SK-N-SH (cell line): Measurements from ENCODE around the gene SDCCAG8. TPM values are rescaled to one million over a fixed set of nuclear protein-coding genes. Genes with fewer than 3 reads are reported as not detected.

Experiments
- CTCF ChIA-PET: fragments of 300-600, 350-600 bp; formaldehyde crosslinking; extraction: SDS; loops from one replicate; lab custom pipeline; 2021; lab: Yijun Ruan, JAX
- POLR2A ChIA-PET: fragments of 350-600 bp; sonication (Branson Sonifier 250); formaldehyde crosslinking; extraction: SDS; loops from one replicate; lab custom pipeline; 2020; ENCODE audit warnings: antibody characterized with exemption, inconsistent platforms; lab: Yijun Ruan, JAX
- DNase-seq: peaks from one replicate; pipeline ENCODE4 v3.0.0; 2012
- H2AFZ ChIP-seq: fragments of 200-600 bp; sonication (generic); 2 replicates; pipeline ENCODE4 v1.8.1; 2016; ENCODE audit warnings: antibody characterized with exemption, mild to moderate bottlenecking, low read depth
- H3F3A ChIP-seq: fragments of 200-600 bp; sonication (generic); replicated peaks from 2 replicates; pipeline ENCODE3; 2016; ENCODE audit warnings: antibody characterized with exemption, mild to moderate bottlenecking; ENCODE audit not compliant: insufficient read depth
- H3K27ac ChIP-seq, 2 experiments: fragments of 200-500 bp in 1 of 2; fragments of 200-600 bp in 1 of 2; sonication (Bioruptor generic) in 1 of 2; sonication (generic), shearing (Covaris generic) in 1 of 2; 2 replicates each; pipeline versions ENCODE4 v1.5.1 to v1.6.1; 2014 to 2016; ENCODE audit warnings: low read depth in 2 of 2, inconsistent platforms in 1 of 2, low read length in 1 of 2, mild to moderate bottlenecking in 1 of 2, mixed read lengths in 1 of 2
- H3K27me3 ChIP-seq: fragments of 200-600 bp; sonication (generic), shearing (Covaris generic); 2 replicates; pipeline ENCODE4 v1.6.1; 2016; ENCODE audit warnings: mixed run types; ENCODE audit not compliant: insufficient read depth
- H3K36me3 ChIP-seq, 2 experiments: fragments of 200-500 bp in 1 of 2; fragments of 200-600 bp in 1 of 2; sonication (Bioruptor generic) in 1 of 2; sonication (generic) in 1 of 2; replicated peaks in 1 of 2; 2 replicates each; pipeline versions ENCODE3 to v1.5.1; 2014 to 2016; ENCODE audit warnings: low read length in 1 of 2, mild to moderate bottlenecking in 1 of 2; ENCODE audit not compliant: insufficient read depth in 2 of 2, control insufficient read depth in 1 of 2
- H3K4me1 ChIP-seq, 2 experiments: fragments of 200-500 bp in 1 of 2; fragments of 200-600 bp in 1 of 2; sonication (Bioruptor generic) in 1 of 2; sonication (generic), shearing (Covaris generic) in 1 of 2; 2 replicates each; pipeline versions ENCODE4 v1.5.1 to v1.6.1; 2014 to 2016; ENCODE audit warnings: low read depth in 1 of 2, low read length in 1 of 2, mixed run types in 1 of 2; ENCODE audit not compliant: insufficient read depth in 2 of 2, control insufficient read depth in 1 of 2
- H3K4me2 ChIP-seq: fragments of 200-600 bp; sonication (generic), shearing (Covaris generic); 2 replicates; pipeline ENCODE4 v1.6.1; 2017; ENCODE audit warnings: mixed run types
- H3K4me3 ChIP-seq, 2 experiments: fragments of 200-500 bp in 1 of 2; fragments of 200-600 bp in 1 of 2; sonication (Bioruptor generic) in 1 of 2; sonication (generic), shearing (Covaris generic) in 1 of 2; 2 replicates each; pipeline versions ENCODE4 v1.5.1 to v1.8.1; 2014 to 2016; ENCODE audit warnings: low read depth in 2 of 2, inconsistent platforms in 1 of 2, low read length in 1 of 2, mild to moderate bottlenecking in 1 of 2, mixed read lengths in 1 of 2, moderate library complexity in 1 of 2
- H3K79me2 ChIP-seq: fragments of 200-600 bp; sonication (generic); 2 replicates; pipeline ENCODE4 v1.8.1; 2017; ENCODE audit warnings: mild to moderate bottlenecking; ENCODE audit not compliant: insufficient read depth
- H3K9ac ChIP-seq: fragments of 200-600 bp; sonication (generic); 2 replicates; pipeline ENCODE4 v1.6.1; 2017; ENCODE audit warnings: mixed run types
- H3K9me2 ChIP-seq: fragments of 200-600 bp; sonication (generic); 2 replicates; pipeline ENCODE4 v1.6.1; 2017; ENCODE audit warnings: mixed run types
- H3K9me3 ChIP-seq: fragments of 200-600 bp; sonication (generic); 2 replicates; pipeline ENCODE4 v1.6.1; 2017; ENCODE audit warnings: mixed run types, mild to moderate bottlenecking, moderate library complexity
- H4K20me1 ChIP-seq: fragments of 200-600 bp; sonication (generic); 2 replicates; pipeline ENCODE4 v1.6.1; 2017; ENCODE audit warnings: mild to moderate bottlenecking, mixed run types; ENCODE audit not compliant: insufficient read depth
- CHD2 ChIP-seq: fragments of 150-350 bp; IDR thresholded peaks from 2 replicates; pipeline ENCODE4 v1.6.1; 2018; ENCODE audit warnings: low read length; ENCODE audit not compliant: partially characterized antibody
- ELF1 ChIP-seq: IDR thresholded peaks from 2 replicates; pipeline ENCODE4 v1.4.0; 2012
- EP300 ChIP-seq, 2 experiments: IDR thresholded peaks; 2 replicates each; pipeline versions ENCODE4 v1.4.0 to v1.6.1; 2012; ENCODE audit warnings: borderline replicate concordance in 1 of 2, low read depth in 1 of 2, low read length in 1 of 2
- FOXJ3 ChIP-seq: sonication (generic); formaldehyde crosslinking; IDR thresholded peaks from 2 replicates; pipeline ENCODE4 v1.5.1; 2020; ENCODE audit warnings: mild to moderate bottlenecking, missing genetic modification reagents
- FOXM1 ChIP-seq: IDR thresholded peaks from 2 replicates; pipeline ENCODE4 v1.4.0; 2012; ENCODE audit warnings: low read depth, mild to moderate bottlenecking
- GABPA ChIP-seq: IDR thresholded peaks from 2 replicates; pipeline ENCODE4 v1.4.0; 2012; ENCODE audit warnings: low read depth, mild to moderate bottlenecking
- GATA2 ChIP-seq: sonication (generic); formaldehyde crosslinking; IDR thresholded peaks from 2 replicates; pipeline ENCODE4 v1.5.0; 2020; ENCODE audit warnings: mild to moderate bottlenecking, missing genetic modification reagents
- IRF3 ChIP-seq: fragments of 150-350 bp; IDR thresholded peaks from 2 replicates; pipeline ENCODE4 v1.6.1; 2016; ENCODE audit warnings: mild to moderate bottlenecking, low read depth, low read length
- MEF2A ChIP-seq: IDR thresholded peaks from 2 replicates; pipeline ENCODE4 v1.4.0; 2012; ENCODE audit warnings: low read depth, borderline replicate concordance
- MXI1 ChIP-seq: IDR thresholded peaks from 2 replicates; pipeline ENCODE4 v1.6.1; 2012; ENCODE audit warnings: mild to moderate bottlenecking, low read depth, low read length, improper control_type of control experiment
- PBX3 ChIP-seq: IDR thresholded peaks from 2 replicates; pipeline ENCODE4; 2012
- POLR2AphosphoS5 ChIP-seq: IDR thresholded peaks from 2 replicates; pipeline ENCODE4 v1.6.1; 2012; ENCODE audit warnings: low read depth, low read length
- RCOR1 ChIP-seq: fragments of 150-350 bp; IDR thresholded peaks from 2 replicates; pipeline ENCODE4 v1.6.1; 2017; ENCODE audit warnings: antibody characterized with exemption, low read length
- SIN3A ChIP-seq: IDR thresholded peaks from 2 replicates; pipeline ENCODE4 v1.6.1; 2012; ENCODE audit warnings: low read depth, mild to moderate bottlenecking, low read length, moderate library complexity, borderline replicate concordance
- TAF1 ChIP-seq: IDR thresholded peaks from 2 replicates; pipeline ENCODE4 v1.6.1; 2012; ENCODE audit warnings: low read depth, mild to moderate bottlenecking, low read length, moderate library complexity, borderline replicate concordance
- TCF12 ChIP-seq: IDR thresholded peaks from 2 replicates; pipeline ENCODE4 v1.4.0; 2012
- TEAD4 ChIP-seq: IDR thresholded peaks from 2 replicates; pipeline ENCODE4 v1.4.0; 2012; ENCODE audit warnings: mild to moderate bottlenecking, borderline replicate concordance; ENCODE audit not compliant: insufficient read depth
- USF1 ChIP-seq: IDR thresholded peaks from 2 replicates; pipeline ENCODE4 v1.4.0; 2012; ENCODE audit warnings: low read depth, borderline replicate concordance
- YY1 ChIP-seq: IDR thresholded peaks from 2 replicates; pipeline ENCODE4 v1.4.0; 2012; ENCODE audit warnings: low read depth, mild to moderate bottlenecking
- ZBTB33 ChIP-seq: IDR thresholded peaks from 2 replicates; pipeline ENCODE4 v1.4.0; 2012; ENCODE audit warnings: low read depth, borderline replicate concordance
- WGBS: methylation state at CpG from one replicate; pipeline ENCODE4 v1.1.6; 2017; ENCODE audit warnings: low lambda C conversion rate; 5-methylcytosine and 5-hydroxymethylcytosine counted together
- polyA plus RNA-seq, 3 experiments: library from polyadenylated mRNA; depleted of rRNA; stranded (reverse); fragments of >200 nt; gene quantifications; 2 replicates each; pipeline ENCODE4 v1.2.3, GENCODE V29; 2012

The SDCCAG8 gene
- polyA plus RNA-seq, 1 of the 3 experiments (the other 2 are of a cell fraction), result 22.7 TPM

GRCh38 chr1:243292117-243292516 is 36.3 kb downstream of the SDCCAG8 start:
- Histone ChIP-seq H3K9me2 (no peaks in the 10 kb centered on the region), H3K36me3 (peaks cover 23 to 46% of the 10 kb centered on the region in 2 experiments), H3K9me3 (0 out of 2 replicates have a peak, but pooled peaks cover 6% of the 10 kb centered on the region), H3K4me1 (peaks cover 4 to 16% of the 10 kb centered on the region in 2 experiments; a peak in 3 of 4 replicates), H2AFZ (no peak overlapping the region), H3K27me3 (no peaks in the 10 kb centered on the region), H3F3A (peaks cover 38% of the 10 kb centered on the region), H3K27ac (peak overlapping the region; percentile 21 to 69; a peak in 1 of 4 replicates), H3K4me3 (no peak overlapping the region), H3K9ac (no peak overlapping the region), H3K79me2 (peaks cover 49% of the 10 kb centered on the region), H3K4me2 (no peak overlapping the region), H4K20me1 (no peaks in the 10 kb centered on the region)
- WGBS, result 91% methylated on average over 5 of the region's 5 CpGs
- no peak for DNase-seq
- CTCF ChIA-PET, result no interaction called here
- POLR2A ChIA-PET, result no interaction called here
- no peak for TF ChIP-seq FOXJ3 (CRISPR knock-in tag)
- TF ChIP-seq TEAD4, result no peak
- no peak for TF ChIP-seq IRF3
- TF ChIP-seq POLR2AphosphoS5, result no peak
- no peak for TF ChIP-seq ZBTB33
- TF ChIP-seq USF1, result no peak
- no peak for TF ChIP-seq YY1

- Histone ChIP-seq H2AFZ (no peak overlapping the region), H3K79me2 (peaks cover 52% of the 10 kb centered on the region), H3K4me1 (peaks cover 4 to 5% of the 10 kb centered on the region in 2 experiments; a peak in 2 of 4 replicates), H3K9me2 (no peaks in the 10 kb centered on the region), H3K36me3 (peaks cover 28 to 55% of the 10 kb centered on the region in 2 experiments), H3K27ac (peak overlapping the region; percentile 62 to 82; a peak in 3 of 4 replicates), H3K27me3 (no peaks in the 10 kb centered on the region), H4K20me1 (no peaks in the 10 kb centered on the region), H3F3A (peaks cover 21% of the 10 kb centered on the region), H3K4me2 (no peak overlapping the region), H3K9ac (peak overlapping the region; percentile 17; the same call in 1 of the 2 replicates), H3K4me3 (no peak overlapping the region), H3K9me3 (0 out of 2 replicates have a peak, but pooled peaks cover 6% of the 10 kb centered on the region)
- WGBS, result 81% methylated on average over 4 of the region's 4 CpGs
- DNase-seq, result no peak
- CTCF ChIA-PET, result no interaction called here
- POLR2A ChIA-PET, result no interaction called here
- TF ChIP-seq SIN3A, result no peak
- no peak for TF ChIP-seq TAF1
- TF ChIP-seq PBX3, result no peak
- no peak for TF ChIP-seq ELF1
- TF ChIP-seq MEF2A, result no peak
- TF ChIP-seq FOXM1, result no peak
- no peak for TF ChIP-seq GABPA
- TF ChIP-seq MXI1, result no peak
- no peak for TF ChIP-seq EP300 (IDR thresholded peaks at IDR 0.05; ENCODE audit: borderline replicate concordance in 1 of 2, low read depth in 1 of 2, low read length in 1 of 2)
- TF ChIP-seq RCOR1, result no peak
- no peak for TF ChIP-seq USF1
- TF ChIP-seq CHD2, result no peak
- no peak for TF ChIP-seq POLR2AphosphoS5
- TF ChIP-seq TCF12, result no peak
- no peak for TF ChIP-seq FOXJ3 (CRISPR knock-in tag)
- no peak for TF ChIP-seq YY1
- TF ChIP-seq GATA2 (CRISPR knock-in tag), result no peak
These were observed 38.3 kb downstream of the SDCCAG8 start for GRCh38 chr1:243293941-243294722.
